Sigmoid colon (tissue), 7 donors: Measurements from ENCODE around the gene GALT. TPM values are rescaled to one million over a fixed set of nuclear protein-coding genes. Genes with fewer than 3 reads are reported as not detected.

Experiments
- DNase-seq: peaks from one replicate; pipeline ENCODE4 v3.0.0-alpha.2; 2019
- H3K27ac ChIP-seq, 4 donors: fragments of 200-600 bp; sonication (generic); one replicate each; pipeline ENCODE4 v1.5.1; 2016 to 2019; ENCODE audit warnings: mild to moderate bottlenecking in 1 of 4
- H3K27me3 ChIP-seq, 3 donors: fragments of 200-600 bp; sonication (generic); one replicate each; pipeline ENCODE4 v1.5.1; 2019; ENCODE audit warnings: mild to moderate bottlenecking in 1 of 3
- H3K36me3 ChIP-seq, 4 donors: fragments of 200-600 bp; sonication (generic); one replicate each; pipeline ENCODE4 v1.5.1; 2016 to 2019
- H3K4me1 ChIP-seq, 4 donors: fragments of 200-600 bp; sonication (generic); one replicate each; pipeline ENCODE4 v1.5.1; 2017 to 2019
- H3K4me3 ChIP-seq, 4 donors: fragments of 200-600 bp; sonication (generic); one replicate each; pipeline ENCODE4 v1.5.1; 2017 to 2019; ENCODE audit warnings: mild to moderate bottlenecking in 2 of 4, moderate library complexity in 1 of 4
- H3K9me3 ChIP-seq, 4 donors: fragments of 200-600 bp in 3 of 4; sonication (generic) in 3 of 4; one replicate each; pipeline versions ENCODE4 v1.5.1 to v1.6.1; 2013 to 2019
- CTCF ChIP-seq, 4 experiments: fragments of 450-650 bp in 3 of 4; fragments of 200-600 bp in 1 of 4; IDR thresholded peaks; one replicate each; pipeline ENCODE4 v1.5.1; 2016 to 2019; ENCODE audit warnings: antibody characterized with exemption in 4 of 4, mild to moderate bottlenecking in 3 of 4, moderate library complexity in 2 of 4
- EP300 ChIP-seq, 4 donors: sonication (generic); formaldehyde crosslinking; IDR thresholded peaks; one replicate each; pipeline ENCODE4 v1.6.1; 2017; ENCODE audit warnings: antibody characterized with exemption in 4 of 4
- POLR2A ChIP-seq, 2 donors: fragments of 450-650 bp; IDR thresholded peaks; one replicate each; pipeline ENCODE4 v1.6.1; 2016; ENCODE audit warnings: antibody characterized with exemption in 2 of 2, mild to moderate bottlenecking in 2 of 2, moderate library complexity in 2 of 2
- POLR2AphosphoS5 ChIP-seq, 4 donors: sonication (generic); formaldehyde crosslinking; IDR thresholded peaks; one replicate each; pipeline ENCODE4 v1.6.1; 2017; ENCODE audit warnings: antibody characterized with exemption in 4 of 4
- WGBS, 2 donors: extraction: QIAGEN DNeasy Blood & Tissue Kit; methylation state at CpG; one replicate each; pipeline ENCODE4 v1.1.7; 2013; 5-methylcytosine and 5-hydroxymethylcytosine counted together
- intact Hi-C: fragments of 100-400 bp; cut with DNase I; formaldehyde crosslinking; loops from one replicate; pipeline ENCODE4 v1.15.1; 2023
- polyA plus RNA-seq, 3 donors: library from polyadenylated mRNA; stranded (reverse); fragments of 200-250 nt; gene quantifications; one replicate each; pipeline ENCODE4 v1.2.3, GENCODE V29; 2013
- small RNA-seq, 3 donors: library from RNA; depleted of rRNA; stranded (forward); fragments of <200 nt; gene quantifications; one replicate each; pipeline ENCODE3, GENCODE V24; 2016
- total RNA-seq, 4 donors: library from RNA; depleted of rRNA; stranded (reverse); fragments of >200 nt; gene quantifications; one replicate each; pipeline ENCODE4 v1.1.0, GENCODE V29; 2016
- donor health status: healthy with polysubstance abuse.
- donor health status: Bipolar disorder and iron deficiency.
- donor health status: healthy.

The GALT gene
- total and polyA plus RNA-seq, 7 donors = 15.6 to 51.0 (median 33.1) TPM

- Histone ChIP-seq H3K27me3 (no peaks in the 10 kb centered on the region), H3K27ac (no peak overlapping the region), H3K9me3 (no peaks in the 10 kb centered on the region), H3K36me3 (no peaks in the 10 kb centered on the region), H3K4me3 (no peak overlapping the region), H3K4me1 (no peaks in the 10 kb centered on the region)
- intact Hi-C loops = no loop called here
- TF ChIP-seq CTCF (IDR thresholded peaks at IDR 0.05) (no peak), POLR2A (IDR thresholded peaks at IDR 0.05) (no peak), POLR2AphosphoS5 (IDR thresholded peaks at IDR 0.05) (no peak), EP300 (IDR thresholded peaks at IDR 0.05) (no peak)
- 66 to 78% methylated on average over 2 of the region's 2 CpGs for WGBS, 2 donors
- DNase-seq = no peak
Observed at GRCh38 chr9:34693560-34693959, 47.1 kb downstream of the GALT start.

- H3K9me3 ChIP-seq = no peaks in the 10 kb centered on the region
- intact Hi-C loops = no loop called here
- no peaks in the 10 kb centered on the region for H3K27me3 ChIP-seq
- peak; percentile 9 for DNase-seq
- H3K4me1 ChIP-seq = no peaks in the 10 kb centered on the region
- TF ChIP-seq CTCF (IDR thresholded peaks at IDR 0.05) = no peak
- TF ChIP-seq POLR2AphosphoS5 (IDR thresholded peaks at IDR 0.05) = no peak
- no peak for TF ChIP-seq POLR2A (IDR thresholded peaks at IDR 0.05)
- TF ChIP-seq EP300 (IDR thresholded peaks at IDR 0.05) = no peak
- no peaks in the 10 kb centered on the region for H3K36me3 ChIP-seq
- no peak overlapping the region for H3K27ac ChIP-seq
- H3K4me3 ChIP-seq = no peak overlapping the region
Observed at GRCh38 chr9:34694811-34695210, 48.3 kb downstream of the GALT start.

Small RNA genes lying within 50 kb of the gene (small RNA-seq; reads per million reads assigned to genes)
- 0 reads per million in 3 donors for gene CCL27

Other genes starting within 250 kb of the GALT start
- 10 to 100 TPM in 1 of 4 donors, 1 to 10 TPM in 3; 7.4 to 10.2 (median 8.8) TPM for gene FAM219A, start 188.1 kb upstream of the GALT start, total RNA-seq
- gene FAM219A, start 188.1 kb upstream of the GALT start, polyA plus RNA-seq = 1 to 10 TPM; 3.0 to 7.9 (median 3.2) TPM
- under 1 TPM in 1 of 4 donors, not detected in 3; under 0.01 TPM for gene DNAI1, start 187.9 kb upstream of the GALT start, total RNA-seq
- gene DNAI1, start 187.9 kb upstream of the GALT start, polyA plus RNA-seq = under 1 TPM in 1 of 3 donors, not detected in 2; 0.01 TPM
- 1 to 10 TPM in 1 of 4 donors, not detected in 3; 2.5 TPM for gene ENHO, start 123.7 kb upstream of the GALT start, total RNA-seq
- gene ENHO, start 123.7 kb upstream of the GALT start, polyA plus RNA-seq = 1 to 10 TPM; 1.9 to 7.4 (median 6.0) TPM
- gene CNTFR, start 57.0 kb upstream of the GALT start, total RNA-seq = 10 to 100 TPM in 1 of 4 donors, 1 to 10 TPM in 3; 3.0 to 12.9 (median 7.5) TPM
- gene CNTFR, start 57.0 kb upstream of the GALT start, polyA plus RNA-seq = 1 to 10 TPM; 1.6 to 4.6 (median 4.2) TPM
- 10 to 100 TPM; 23.3 to 44.3 (median 31.5) TPM for gene RPP25L, start 34.6 kb upstream of the GALT start, total RNA-seq
- 10 to 100 TPM; 47.4 to 72.1 (median 49.2) TPM for gene RPP25L, start 34.6 kb upstream of the GALT start, polyA plus RNA-seq
- gene DCTN3, start 26.2 kb upstream of the GALT start, total RNA-seq = 100 to 1,000 TPM in 2 of 4 donors, 10 to 100 TPM in 2; 59.6 to 122 (median 106) TPM
- gene DCTN3, start 26.2 kb upstream of the GALT start, polyA plus RNA-seq = 10 to 100 TPM; 84.0 to 90.7 (median 86.7) TPM
- gene ARID3C, start 17.6 kb upstream of the GALT start, total RNA-seq = not detected
- under 1 TPM in 1 of 3 donors, not detected in 2; 0.06 TPM for gene ARID3C, start 17.6 kb upstream of the GALT start, polyA plus RNA-seq
- 10 to 100 TPM; 69.0 to 82.6 (median 72.6) TPM for gene SIGMAR1, start 8.9 kb upstream of the GALT start, total RNA-seq
- gene SIGMAR1, start 8.9 kb upstream of the GALT start, polyA plus RNA-seq = 10 to 100 TPM; 12.0 to 71.5 (median 13.2) TPM
- 100 to 1,000 TPM in 1 of 4 donors, 10 to 100 TPM in 3; 67.3 to 110 (median 90.7) TPM for gene IL11RA, start 5.5 kb downstream of the GALT start, total RNA-seq
- 10 to 100 TPM in 1 of 3 donors, 1 to 10 TPM in 2; 1.4 to 14.8 (median 7.2) TPM for gene IL11RA, start 5.5 kb downstream of the GALT start, polyA plus RNA-seq
- not detected for gene CCL27, start 16.0 kb downstream of the GALT start, total RNA-seq
- under 1 TPM in 1 of 3 donors, not detected in 2; 0.63 TPM for gene CCL27, start 16.0 kb downstream of the GALT start, polyA plus RNA-seq
- gene CCL19, start 44.6 kb downstream of the GALT start, total RNA-seq = 1 to 10 TPM in 1 of 4 donors, not detected in 3; 5.8 TPM
- gene CCL19, start 44.6 kb downstream of the GALT start, polyA plus RNA-seq = 100 to 1,000 TPM in 1 of 3 donors, 1 to 10 TPM in 2; 1.8 to 415 (median 1.8) TPM
- gene CCL21, start 63.5 kb downstream of the GALT start, total RNA-seq = 100 to 1,000 TPM in 3 of 4 donors, 10 to 100 TPM in 1; 61.6 to 214 (median 160) TPM
- 100 to 1,000 TPM in 1 of 3 donors, 10 to 100 TPM in 1, 1 to 10 TPM in 1; 1.4 to 204 (median 41.4) TPM for gene CCL21, start 63.5 kb downstream of the GALT start, polyA plus RNA-seq